Tibial nerve (tissue), 4 donors: ENCODE measurements around the gene IL12A.

Source experiments
- CTCF ChIP-seq, 5 experiments: fragments of 200-600 bp in 3 of 5; fragments of 450-650 bp in 2 of 5; sonication (generic) in 3 of 5; IDR thresholded peaks; one replicate each; pipeline ENCODE4 v1.5.1; 2016 to 2019; ENCODE audit warnings: antibody characterized with exemption in 5 of 5, mild to moderate bottlenecking in 3 of 5, moderate library complexity in 2 of 5
- EP300 ChIP-seq, 2 donors: sonication (generic); formaldehyde crosslinking; IDR thresholded peaks; one replicate each; pipeline ENCODE4 v1.6.1; 2017; ENCODE audit warnings: antibody characterized with exemption in 2 of 2, mild to moderate bottlenecking in 1 of 2
- POLR2A ChIP-seq, 2 donors: fragments of 450-650 bp; IDR thresholded peaks; one replicate each; pipeline ENCODE4 v1.6.1; 2017; ENCODE audit warnings: antibody characterized with exemption in 2 of 2, mild to moderate bottlenecking in 2 of 2, moderate library complexity in 2 of 2

GRCh38 chr3:159991591-159991990 lies 3.0 kb downstream of the IL12A start:
- no peak for TF ChIP-seq CTCF (IDR thresholded peaks at IDR 0.05)
- TF ChIP-seq EP300 (IDR thresholded peaks at IDR 0.05), result no peak
- no peak for TF ChIP-seq POLR2A (IDR thresholded peaks at IDR 0.05)
